PFSK-1 (cell line): Measurements from ENCODE around the gene SMIM22.

Experiments
- FOXP2 ChIP-seq: optimal IDR thresholded peaks from 2 replicates; pipeline ENCODE3; 2011; ENCODE audit warnings: borderline replicate concordance, control low read depth, inconsistent platforms; ENCODE audit not compliant: insufficient read depth; ENCODE audit errors: extremely low read length, extremely low read depth
- POLR2AphosphoS5 ChIP-seq: IDR thresholded peaks from 2 replicates; pipeline ENCODE4 v1.6.1; 2012; ENCODE audit warnings: low read depth, mild to moderate bottlenecking, control low read depth, low read length, moderate library complexity
- SIN3A ChIP-seq: IDR thresholded peaks from 2 replicates; pipeline ENCODE4 v1.6.1; 2012; ENCODE audit warnings: mild to moderate bottlenecking, low read length, moderate library complexity, borderline replicate concordance; ENCODE audit not compliant: insufficient read depth
- TAF1 ChIP-seq: IDR thresholded peaks from 2 replicates; pipeline ENCODE4 v1.6.1; 2012; ENCODE audit warnings: low read length, control low read depth, borderline replicate concordance; ENCODE audit not compliant: insufficient read depth
- TF ChIP-seq, protein P1 (sequence below), 2 experiments: IDR thresholded peaks; 2 replicates each; pipeline versions ENCODE4 v1.6.1 to v1.8.0; 2011 to 2012; ENCODE audit warnings: low read depth in 2 of 2, low read length in 2 of 2, control low read depth in 1 of 2, inconsistent platforms in 1 of 2, mild to moderate bottlenecking in 1 of 2, moderate library complexity in 1 of 2; ENCODE audit not compliant: insufficient read depth in 1 of 2

Gene SMIM22

DNA sequence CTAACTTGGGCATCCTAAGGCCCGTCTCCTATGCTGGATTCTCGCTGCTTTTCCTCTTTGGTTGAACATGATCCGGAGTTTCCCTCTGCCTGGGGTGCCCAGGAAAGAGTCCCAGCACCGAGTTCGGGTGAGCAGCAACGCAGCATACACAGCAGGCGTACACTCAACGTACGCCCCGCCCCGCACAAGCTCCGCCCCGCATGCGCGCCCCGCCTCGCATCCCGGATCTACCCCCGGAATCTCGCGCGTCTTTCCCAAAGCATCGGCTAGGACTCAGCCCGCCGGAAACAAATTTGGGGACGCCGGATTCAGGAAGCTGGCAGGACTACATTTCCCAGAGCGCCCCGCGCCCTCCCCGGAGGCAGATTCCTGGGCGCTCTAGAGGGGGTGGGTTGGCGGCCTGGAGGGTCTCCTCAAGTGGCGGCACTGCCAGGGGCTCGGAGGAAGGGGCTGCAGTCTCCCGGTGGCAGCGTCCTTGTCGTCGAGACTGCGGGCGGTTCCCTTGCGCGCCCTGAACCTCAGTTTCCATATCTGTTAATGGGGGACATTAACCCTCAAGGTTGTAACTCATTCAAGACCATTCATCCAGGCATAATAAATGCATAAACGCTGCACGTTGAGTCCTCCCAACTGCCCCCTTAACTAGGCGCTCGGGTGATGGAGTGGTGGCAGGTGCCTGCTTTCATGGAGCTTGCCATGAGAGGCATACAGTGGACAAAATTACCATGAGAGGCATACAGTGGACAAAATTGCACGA lies 26.4 kb upstream of the SMIM22 start:
- peak; percentile 81 for TF ChIP-seq FOXP2
- TF ChIP-seq POLR2AphosphoS5: peak; percentile 77
- TF ChIP-seq, protein P1, sequence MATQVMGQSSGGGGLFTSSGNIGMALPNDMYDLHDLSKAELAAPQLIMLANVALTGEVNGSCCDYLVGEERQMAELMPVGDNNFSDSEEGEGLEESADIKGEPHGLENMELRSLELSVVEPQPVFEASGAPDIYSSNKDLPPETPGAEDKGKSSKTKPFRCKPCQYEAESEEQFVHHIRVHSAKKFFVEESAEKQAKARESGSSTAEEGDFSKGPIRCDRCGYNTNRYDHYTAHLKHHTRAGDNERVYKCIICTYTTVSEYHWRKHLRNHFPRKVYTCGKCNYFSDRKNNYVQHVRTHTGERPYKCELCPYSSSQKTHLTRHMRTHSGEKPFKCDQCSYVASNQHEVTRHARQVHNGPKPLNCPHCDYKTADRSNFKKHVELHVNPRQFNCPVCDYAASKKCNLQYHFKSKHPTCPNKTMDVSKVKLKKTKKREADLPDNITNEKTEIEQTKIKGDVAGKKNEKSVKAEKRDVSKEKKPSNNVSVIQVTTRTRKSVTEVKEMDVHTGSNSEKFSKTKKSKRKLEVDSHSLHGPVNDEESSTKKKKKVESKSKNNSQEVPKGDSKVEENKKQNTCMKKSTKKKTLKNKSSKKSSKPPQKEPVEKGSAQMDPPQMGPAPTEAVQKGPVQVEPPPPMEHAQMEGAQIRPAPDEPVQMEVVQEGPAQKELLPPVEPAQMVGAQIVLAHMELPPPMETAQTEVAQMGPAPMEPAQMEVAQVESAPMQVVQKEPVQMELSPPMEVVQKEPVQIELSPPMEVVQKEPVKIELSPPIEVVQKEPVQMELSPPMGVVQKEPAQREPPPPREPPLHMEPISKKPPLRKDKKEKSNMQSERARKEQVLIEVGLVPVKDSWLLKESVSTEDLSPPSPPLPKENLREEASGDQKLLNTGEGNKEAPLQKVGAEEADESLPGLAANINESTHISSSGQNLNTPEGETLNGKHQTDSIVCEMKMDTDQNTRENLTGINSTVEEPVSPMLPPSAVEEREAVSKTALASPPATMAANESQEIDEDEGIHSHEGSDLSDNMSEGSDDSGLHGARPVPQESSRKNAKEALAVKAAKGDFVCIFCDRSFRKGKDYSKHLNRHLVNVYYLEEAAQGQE (IDR thresholded peaks at IDR 0.05; ENCODE audit: insufficient read depth in 1 of 2, low read depth in 2 of 2, low read length in 2 of 2): no peak

DNA sequence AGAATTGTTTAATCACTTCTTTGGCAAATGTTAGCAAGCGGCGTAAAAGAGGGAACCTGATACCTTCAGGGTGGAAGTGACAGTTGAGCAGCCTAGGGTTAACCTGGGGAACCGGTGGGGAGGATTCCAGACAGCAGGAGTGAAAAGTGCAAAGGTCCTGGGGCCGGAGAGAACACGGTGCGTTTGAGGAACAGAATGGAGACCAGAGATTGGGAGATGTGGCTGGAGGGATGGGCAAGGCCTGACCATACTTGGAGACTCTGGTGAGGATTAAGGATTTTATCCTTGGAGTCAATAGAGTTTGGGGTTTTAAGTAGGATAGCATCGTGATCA lies 25.9 kb upstream of the SMIM22 start:
- TF ChIP-seq TAF1 (no peak), FOXP2 (no peak), SIN3A (no peak), POLR2AphosphoS5 (no peak)
- TF ChIP-seq, protein P1 (IDR thresholded peaks at IDR 0.05; ENCODE audit: insufficient read depth in 1 of 2, low read depth in 2 of 2, low read length in 2 of 2): no peak

DNA sequence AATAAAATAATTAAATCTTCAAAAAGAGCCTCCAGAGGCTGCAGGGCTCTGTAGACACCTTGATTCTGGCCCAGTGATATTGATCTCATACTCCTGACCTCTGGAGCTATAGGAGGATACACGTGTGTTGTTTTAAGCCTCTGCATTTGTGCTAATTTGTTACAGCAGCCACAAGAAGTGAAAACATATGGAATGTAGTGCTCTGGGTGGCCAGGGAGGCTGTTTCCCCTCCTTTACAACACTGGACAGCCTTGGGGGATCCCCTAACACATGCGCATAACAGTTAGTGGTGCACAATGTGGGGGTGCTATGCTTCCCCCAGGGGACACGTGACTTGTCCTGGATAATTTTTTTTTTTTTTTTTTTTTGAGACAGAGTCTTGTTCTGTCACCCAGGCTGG lies 23.5 kb upstream of the SMIM22 start:
- TF ChIP-seq POLR2AphosphoS5: no peak
- no peak for TF ChIP-seq SIN3A
- no peak for TF ChIP-seq TAF1
- no peak for TF ChIP-seq FOXP2
- TF ChIP-seq, protein P1 (IDR thresholded peaks at IDR 0.05; ENCODE audit: insufficient read depth in 1 of 2, low read depth in 2 of 2, low read length in 2 of 2): no peak

DNA sequence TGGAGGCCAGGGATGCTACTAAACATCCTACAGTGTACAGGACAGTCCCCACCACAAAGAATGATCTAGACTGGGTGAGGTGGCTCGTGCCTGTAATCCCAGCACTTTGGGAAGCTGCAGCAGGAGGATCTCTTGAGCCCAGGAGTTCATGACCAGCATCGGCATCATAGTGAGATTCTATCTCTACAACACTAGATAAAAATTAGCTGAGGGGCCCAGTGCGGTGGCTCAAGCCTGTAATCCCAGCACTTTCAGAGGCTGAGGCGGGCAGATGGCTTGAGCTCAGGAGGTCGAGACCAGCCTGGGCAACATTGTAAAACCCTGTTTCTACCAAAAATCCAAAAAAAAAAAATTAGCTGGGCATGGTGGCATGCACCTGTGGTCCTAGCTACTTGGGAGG lies 22.8 kb upstream of the SMIM22 start:
- TF ChIP-seq TAF1: no peak

DNA sequence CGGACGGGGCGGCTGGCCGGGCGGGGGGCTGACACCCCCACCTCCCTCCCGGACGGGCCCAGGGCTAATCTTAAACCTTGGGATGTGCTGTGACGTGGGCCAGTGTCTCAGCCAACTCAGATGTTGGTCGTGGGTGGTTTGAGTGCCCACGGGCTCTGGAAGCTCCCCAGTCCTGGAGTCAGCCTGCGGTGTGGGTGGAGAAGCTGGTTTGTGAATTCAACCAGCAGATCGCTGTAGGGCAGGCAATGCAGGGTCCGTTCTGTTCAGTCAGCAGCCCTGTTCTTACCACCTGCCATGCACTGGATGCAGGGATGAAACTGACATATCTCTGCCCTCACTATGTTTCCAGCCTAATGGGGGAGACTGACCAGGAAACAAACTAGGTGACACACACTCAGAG lies 20.2 kb upstream of the SMIM22 start:
- TF ChIP-seq TAF1 (no peak), SIN3A (no peak), FOXP2 (no peak), POLR2AphosphoS5 (no peak)
- TF ChIP-seq, protein P1 (IDR thresholded peaks at IDR 0.05; ENCODE audit: insufficient read depth in 1 of 2, low read depth in 2 of 2, low read length in 2 of 2): no peak
